ENCODE data around the gene MST1R.

Gene MST1R

GRCh38 chr3:49868862-49869466 is 34.7 kb downstream of the MST1R start:
- no peak overlapping the region for H3K4me3 ChIP-seq (ENCODE audit: low read depth, low read length)
- DNase-seq (ENCODE audit: low read depth), result peak; percentile 33
- no peak for TF ChIP-seq POLR2A (IDR thresholded peaks at IDR 0.05; ENCODE audit: extremely low read depth, insufficient read length)
- no peak for TF ChIP-seq CTCF (IDR thresholded peaks at IDR 0.05; ENCODE audit: low read depth, low read length)
- no peak for TF ChIP-seq MYC (IDR thresholded peaks at IDR 0.05; ENCODE audit: low read depth, low read length)
- TF ChIP-seq MAX (IDR thresholded peaks at IDR 0.05; ENCODE audit: low read depth, low read length), result no peak

- no peak overlapping the region for H3K4me3 ChIP-seq (ENCODE audit: low read depth, low read length)
- TF ChIP-seq POLR2A (IDR thresholded peaks at IDR 0.05; ENCODE audit: extremely low read depth, insufficient read length), result no peak
- TF ChIP-seq MAX (IDR thresholded peaks at IDR 0.05; ENCODE audit: low read depth, low read length), result 0 out of 2 replicates have a peak, but pooled peaks have one; percentile 25
- DNase-seq (ENCODE audit: low read depth), result peak; percentile 78
Measured at GRCh38 chr3:49867871-49868321, 35.8 kb downstream of the MST1R start.

- TF ChIP-seq MAX (IDR thresholded peaks at IDR 0.05; ENCODE audit: low read depth, low read length) (no peak), MYC (IDR thresholded peaks at IDR 0.05; ENCODE audit: low read depth, low read length) (no peak), POLR2A (IDR thresholded peaks at IDR 0.05; ENCODE audit: extremely low read depth, insufficient read length) (no peak), CTCF (IDR thresholded peaks at IDR 0.05; ENCODE audit: low read depth, low read length) (no peak)
- H3K4me3 ChIP-seq (ENCODE audit: low read depth, low read length), result no peak overlapping the region
- DNase-seq (ENCODE audit: low read depth), result no peak
Measured at GRCh38 chr3:49867400-49867799, 36.3 kb downstream of the MST1R start.

- no peak for DNase-seq (ENCODE audit: low read depth)
- TF ChIP-seq MAX (IDR thresholded peaks at IDR 0.05; ENCODE audit: low read depth, low read length), result no peak
- no peak for TF ChIP-seq MYC (IDR thresholded peaks at IDR 0.05; ENCODE audit: low read depth, low read length)
- TF ChIP-seq POLR2A (IDR thresholded peaks at IDR 0.05; ENCODE audit: extremely low read depth, insufficient read length), result no peak
- TF ChIP-seq CTCF (IDR thresholded peaks at IDR 0.05; ENCODE audit: low read depth, low read length), result no peak
Measured at GRCh38 chr3:49865198-49865784, 38.4 kb downstream of the MST1R start.

GRCh38 chr3:49864505-49864904 is 39.2 kb downstream of the MST1R start:
- no peak overlapping the region for H3K4me3 ChIP-seq (ENCODE audit: low read depth, low read length)
- no peak for TF ChIP-seq POLR2A (IDR thresholded peaks at IDR 0.05; ENCODE audit: extremely low read depth, insufficient read length)
- DNase-seq (ENCODE audit: low read depth), result no peak

More at GRCh38 chr3:49865198-49865784, 38.4 kb downstream of the MST1R start:
- H3K4me3 ChIP-seq (ENCODE audit: low read depth, low read length), result no peak overlapping the region

- no peak for DNase-seq (ENCODE audit: low read depth)
- no peak overlapping the region for H3K4me3 ChIP-seq (ENCODE audit: low read depth, low read length)
- no peak for TF ChIP-seq CTCF (IDR thresholded peaks at IDR 0.05; ENCODE audit: low read depth, low read length)
- TF ChIP-seq MAX (IDR thresholded peaks at IDR 0.05; ENCODE audit: low read depth, low read length), result no peak
- TF ChIP-seq POLR2A (IDR thresholded peaks at IDR 0.05; ENCODE audit: extremely low read depth, insufficient read length), result no peak
- TF ChIP-seq MYC (IDR thresholded peaks at IDR 0.05; ENCODE audit: low read depth, low read length), result no peak
Measured at GRCh38 chr3:49859576-49860305, 43.9 kb downstream of the MST1R start.

Measured in NB4 (cell line).